ENCODE measurements around the gene SPTBN4.
"Not testable (repeated sequence)": the region's sequence is repeated elsewhere in the genome, so short reads cannot be mapped to it uniquely, and the experiment has no call there.

The SPTBN4 gene

GRCh38 chr19:40423938-40424337, 42.9 kb upstream of the SPTBN4 start:
- H3K27ac ChIP-seq (ENCODE audit: low read depth, low read length) = no peak overlapping the region
- H3K4me1 ChIP-seq (ENCODE audit: control insufficient read depth, insufficient read depth, low read length, unreplicated experiment) = peaks cover 13% of the 10 kb centered on the region
- no peaks in the 10 kb centered on the region for H3K27me3 ChIP-seq (ENCODE audit: insufficient read depth, low read length)
- peaks cover 31% of the 10 kb centered on the region for H3K79me2 ChIP-seq (ENCODE audit: control insufficient read depth, insufficient read depth, low read length, unreplicated experiment)
- peak overlapping the region; percentile 85 for H3K4me3 ChIP-seq (ENCODE audit: low read depth, low read length)
- no peaks in the 10 kb centered on the region for H3K36me3 ChIP-seq (ENCODE audit: insufficient read depth, low read length)
- H2AFZ ChIP-seq (ENCODE audit: low read length, unreplicated experiment) = no peak overlapping the region

GRCh38 chr19:40424637-40425449, 42.0 kb upstream of the SPTBN4 start:
- H3K4me1 ChIP-seq (ENCODE audit: control insufficient read depth, insufficient read depth, low read length, unreplicated experiment) = peaks cover 13% of the 10 kb centered on the region
- no peak overlapping the region for H2AFZ ChIP-seq (ENCODE audit: low read length, unreplicated experiment)
- H3K79me2 ChIP-seq (ENCODE audit: control insufficient read depth, insufficient read depth, low read length, unreplicated experiment) = peaks cover 31% of the 10 kb centered on the region

DNA sequence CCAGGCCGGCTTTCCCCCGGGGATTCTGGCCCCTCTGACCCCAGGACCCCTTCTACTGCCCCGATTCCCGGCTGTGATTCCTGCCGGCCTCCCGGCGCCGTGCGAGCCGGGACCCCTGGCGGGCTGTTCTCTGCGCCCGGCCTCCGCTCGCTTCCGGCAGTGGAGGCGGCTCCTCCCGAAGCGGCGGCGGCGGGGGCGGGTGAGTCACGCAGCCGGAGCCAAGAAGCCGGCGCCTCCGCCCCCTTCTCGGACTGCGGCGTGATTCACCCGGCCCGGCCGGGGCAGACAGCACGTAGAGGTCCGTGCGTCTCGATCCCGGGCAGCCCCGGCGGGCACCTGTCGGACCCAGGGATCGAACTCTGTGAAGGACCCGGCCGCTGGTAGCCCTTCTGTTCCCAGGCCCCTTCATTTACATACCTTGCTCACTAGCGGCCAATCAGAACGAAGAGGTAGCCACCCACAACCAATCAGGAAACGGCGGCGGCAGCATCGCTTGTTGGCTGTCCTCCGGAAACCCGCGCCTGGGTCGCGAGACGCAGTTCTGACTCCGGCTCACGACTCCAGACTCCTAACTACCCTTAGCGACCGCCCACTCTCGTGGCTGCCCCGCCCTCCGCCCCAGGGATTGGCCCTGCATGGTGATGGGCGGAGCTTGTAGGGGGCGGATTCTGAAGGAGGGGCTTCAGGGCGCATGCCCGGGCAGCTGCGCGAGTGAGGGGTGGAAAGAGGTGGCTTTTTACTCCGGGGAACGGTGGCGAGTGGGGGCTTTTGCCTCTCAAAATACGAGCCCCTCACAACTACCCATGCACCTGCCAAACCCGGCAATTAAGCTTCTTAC, 41.1 kb upstream of the SPTBN4 start, which contains the start of gene SERTAD1:
Gene SERTAD1, minus strand, starts transcription at position 543 of the 838 bp plus-strand sequence. CDS start 2,446 bp downstream, outside the sequence.
- Histone ChIP-seq H2AFZ (ENCODE audit: low read length, unreplicated experiment) (peak within 1 kb of the TSS; percentile 91), H3K4me1 (ENCODE audit: control insufficient read depth, insufficient read depth, low read length, unreplicated experiment) (peaks cover 13% of the 10 kb centered on the region), H3K79me2 (ENCODE audit: control insufficient read depth, insufficient read depth, low read length, unreplicated experiment) (peaks cover 31% of the 10 kb centered on the region), H3K36me3 (ENCODE audit: insufficient read depth, low read length) (no peaks in the 10 kb centered on the region), H3K27me3 (ENCODE audit: insufficient read depth, low read length) (no peaks in the 10 kb centered on the region), H3K27ac (ENCODE audit: low read depth, low read length) (peak within 1 kb of the TSS; percentile 92), H3K4me3 (ENCODE audit: low read depth, low read length) (peak within 1 kb of the TSS; percentile 85)

More at GRCh38 chr19:40424637-40425449, 42.0 kb upstream of the SPTBN4 start:
- H3K36me3 ChIP-seq (ENCODE audit: insufficient read depth, low read length) = no peaks in the 10 kb centered on the region
- H3K27me3 ChIP-seq (ENCODE audit: insufficient read depth, low read length) = no peaks in the 10 kb centered on the region
- peak overlapping the region; percentile 85 for H3K4me3 ChIP-seq (ENCODE audit: low read depth, low read length)
- peak overlapping the region; percentile 92 for H3K27ac ChIP-seq (ENCODE audit: low read depth, low read length)

DNA sequence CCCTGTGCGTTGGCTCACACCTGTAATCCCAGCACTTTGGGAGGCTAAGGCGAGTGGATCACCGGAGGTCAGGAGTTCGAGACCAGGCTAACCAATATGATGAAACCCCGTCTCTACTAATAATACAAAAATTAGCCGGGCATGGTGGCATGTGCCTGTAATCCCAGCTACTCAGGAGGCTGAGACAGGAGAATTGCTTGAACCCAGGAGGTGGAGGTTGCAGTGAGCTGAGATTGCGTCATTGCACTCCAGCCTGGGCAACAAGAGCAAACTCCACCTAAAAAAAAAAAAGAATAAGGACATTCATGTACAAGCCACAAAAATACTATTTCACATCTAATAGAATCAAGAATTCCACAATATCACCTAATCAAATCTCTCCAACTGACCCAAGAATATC, 38.6 kb upstream of the SPTBN4 start:
- H3K27ac ChIP-seq (ENCODE audit: low read depth, low read length); H3K36me3 ChIP-seq (ENCODE audit: insufficient read depth, low read length); H2AFZ ChIP-seq (ENCODE audit: low read length, unreplicated experiment); H3K27me3 ChIP-seq (ENCODE audit: insufficient read depth, low read length); H3K4me1 ChIP-seq (ENCODE audit: control insufficient read depth, insufficient read depth, low read length, unreplicated experiment); H3K4me3 ChIP-seq (ENCODE audit: low read depth, low read length): not testable (repeated sequence)
- H3K79me2 ChIP-seq (ENCODE audit: control insufficient read depth, insufficient read depth, low read length, unreplicated experiment) = peaks cover 19% of the 10 kb centered on the region

DNA sequence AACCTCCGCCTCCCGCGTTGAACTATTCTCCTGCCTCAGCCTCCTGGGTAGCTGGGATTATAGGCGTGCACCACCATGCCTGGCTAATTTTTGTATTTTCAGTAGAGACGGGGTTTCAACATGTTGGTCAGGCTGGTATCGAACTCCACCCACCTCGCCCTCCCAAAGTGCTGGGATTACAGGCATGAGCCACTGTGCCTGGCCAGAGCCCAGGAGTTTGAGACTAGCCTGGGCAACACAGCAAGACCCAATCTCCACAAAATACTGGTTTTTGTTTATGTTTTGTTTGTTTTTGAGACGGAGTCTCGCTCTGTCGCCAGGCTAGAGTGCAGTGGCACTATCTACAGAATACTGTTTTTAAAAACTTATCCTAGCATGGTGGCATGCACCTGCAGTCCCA, 36.6 kb upstream of the SPTBN4 start:
- H2AFZ ChIP-seq (ENCODE audit: low read length, unreplicated experiment); H3K4me3 ChIP-seq (ENCODE audit: low read depth, low read length); H3K4me1 ChIP-seq (ENCODE audit: control insufficient read depth, insufficient read depth, low read length, unreplicated experiment); H3K27me3 ChIP-seq (ENCODE audit: insufficient read depth, low read length); H3K27ac ChIP-seq (ENCODE audit: low read depth, low read length); H3K79me2 ChIP-seq (ENCODE audit: control insufficient read depth, insufficient read depth, low read length, unreplicated experiment); H3K36me3 ChIP-seq (ENCODE audit: insufficient read depth, low read length): not testable (repeated sequence)

- Histone ChIP-seq H3K27me3 (ENCODE audit: insufficient read depth, low read length) (no peaks in the 10 kb centered on the region), H3K27ac (ENCODE audit: low read depth, low read length) (no peak overlapping the region), H3K4me1 (ENCODE audit: control insufficient read depth, insufficient read depth, low read length, unreplicated experiment) (peaks cover 5% of the 10 kb centered on the region), H3K4me3 (ENCODE audit: low read depth, low read length) (no peak overlapping the region), H3K36me3 (ENCODE audit: insufficient read depth, low read length) (no peaks in the 10 kb centered on the region), H2AFZ (ENCODE audit: low read length, unreplicated experiment) (no peak overlapping the region), H3K79me2 (ENCODE audit: control insufficient read depth, insufficient read depth, low read length, unreplicated experiment) (no peaks in the 10 kb centered on the region)
Measured at GRCh38 chr19:40431698-40432097, 35.1 kb upstream of the SPTBN4 start.

DNA sequence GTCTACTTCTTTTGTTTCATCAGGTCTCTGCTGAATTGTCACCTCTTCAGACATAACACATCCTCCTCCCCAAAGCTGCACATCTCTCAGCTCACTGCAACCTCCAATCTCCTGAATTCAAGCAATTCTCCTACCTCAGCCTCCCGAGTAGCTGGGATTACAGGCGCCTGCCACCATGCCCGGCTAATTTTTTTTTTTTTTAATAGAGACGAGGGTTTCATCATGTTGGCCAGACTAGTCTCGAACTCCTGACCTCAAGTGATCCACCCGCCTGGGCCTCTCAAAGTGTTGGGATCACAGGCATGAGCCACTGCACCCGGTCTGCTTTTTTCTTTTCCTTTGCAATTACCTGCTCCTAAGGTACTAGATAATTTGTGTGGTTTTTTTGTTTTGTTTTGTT, 34.0 kb upstream of the SPTBN4 start:
- Histone ChIP-seq H3K4me3 (ENCODE audit: low read depth, low read length) (peak overlapping the region; percentile 75), H3K27ac (ENCODE audit: low read depth, low read length) (peak overlapping the region; percentile 97)
- H3K36me3 ChIP-seq (ENCODE audit: insufficient read depth, low read length); H3K27me3 ChIP-seq (ENCODE audit: insufficient read depth, low read length); H3K4me1 ChIP-seq (ENCODE audit: control insufficient read depth, insufficient read depth, low read length, unreplicated experiment); H2AFZ ChIP-seq (ENCODE audit: low read length, unreplicated experiment); H3K79me2 ChIP-seq (ENCODE audit: control insufficient read depth, insufficient read depth, low read length, unreplicated experiment): not testable (repeated sequence)

DNA sequence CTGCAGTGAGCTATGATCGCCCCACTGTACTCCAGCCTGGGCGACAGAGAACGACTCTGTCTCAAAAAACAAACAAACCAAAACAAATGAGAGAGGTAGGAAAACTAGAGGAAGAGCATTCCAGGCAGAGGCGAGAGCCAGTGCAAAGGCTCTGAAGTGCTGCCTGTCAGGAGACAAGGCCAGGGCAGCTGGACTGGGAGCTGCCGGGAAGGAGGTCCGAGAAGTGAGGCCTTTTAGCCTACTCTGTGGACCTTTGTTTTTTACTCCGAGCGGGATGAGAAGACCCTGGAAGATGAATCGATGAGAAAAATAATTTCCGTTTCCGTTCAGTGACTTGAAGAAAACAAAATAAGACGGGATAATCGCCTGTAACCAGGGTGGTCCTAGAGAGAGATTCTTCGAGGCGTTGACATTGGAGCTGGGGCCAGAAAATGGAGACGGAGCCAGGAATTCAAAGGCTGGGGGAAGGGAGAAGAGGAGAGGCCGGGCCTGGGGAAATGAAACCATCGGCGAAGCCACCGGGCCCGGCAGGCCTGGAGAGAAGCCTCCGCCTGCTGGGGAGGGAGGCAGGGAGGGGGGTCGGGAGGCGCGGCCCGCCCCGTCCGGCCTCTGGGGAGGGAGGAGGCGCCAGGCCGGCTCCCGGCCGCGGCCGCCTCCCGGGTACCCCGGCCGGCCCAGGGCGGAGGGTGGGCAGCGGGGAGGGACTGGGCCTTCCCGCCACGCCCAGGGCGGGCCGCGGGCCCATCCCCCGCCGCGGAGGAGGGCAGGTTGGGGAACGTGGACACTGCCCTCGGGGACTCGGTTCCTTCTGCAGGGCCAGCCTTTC, 33.2 kb upstream of the SPTBN4 start:
- no peaks in the 10 kb centered on the region for H3K27me3 ChIP-seq (ENCODE audit: insufficient read depth, low read length)
- H3K79me2 ChIP-seq (ENCODE audit: control insufficient read depth, insufficient read depth, low read length, unreplicated experiment) = no peaks in the 10 kb centered on the region
- H2AFZ ChIP-seq (ENCODE audit: low read length, unreplicated experiment) = peak overlapping the region; percentile 90
- H3K36me3 ChIP-seq (ENCODE audit: insufficient read depth, low read length) = no peaks in the 10 kb centered on the region
- peak overlapping the region; percentile 97 for H3K27ac ChIP-seq (ENCODE audit: low read depth, low read length)
- H3K4me1 ChIP-seq (ENCODE audit: control insufficient read depth, insufficient read depth, low read length, unreplicated experiment) = peaks cover 5% of the 10 kb centered on the region
- H3K4me3 ChIP-seq (ENCODE audit: low read depth, low read length) = peak overlapping the region; percentile 75

GRCh38 chr19:40438284-40438683, 28.5 kb upstream of the SPTBN4 start:
- Histone ChIP-seq H2AFZ (ENCODE audit: low read length, unreplicated experiment) (no peak overlapping the region), H3K4me3 (ENCODE audit: low read depth, low read length) (no peak overlapping the region), H3K27ac (ENCODE audit: low read depth, low read length) (no peak overlapping the region), H3K79me2 (ENCODE audit: control insufficient read depth, insufficient read depth, low read length, unreplicated experiment) (peaks cover 23% of the 10 kb centered on the region), H3K36me3 (ENCODE audit: insufficient read depth, low read length) (0 out of 2 replicates have a peak, but pooled peaks cover 8% of the 10 kb centered on the region), H3K27me3 (ENCODE audit: insufficient read depth, low read length) (no peaks in the 10 kb centered on the region), H3K4me1 (ENCODE audit: control insufficient read depth, insufficient read depth, low read length, unreplicated experiment) (peaks cover 7% of the 10 kb centered on the region)

GRCh38 chr19:40441719-40442253, 25.0 kb upstream of the SPTBN4 start:
- Histone ChIP-seq H2AFZ (ENCODE audit: low read length, unreplicated experiment) (no peak overlapping the region), H3K4me3 (ENCODE audit: low read depth, low read length) (peak overlapping the region; percentile 90), H3K27ac (ENCODE audit: low read depth, low read length) (peak overlapping the region; percentile 75; the same call in 1 of the 2 replicates)

More at GRCh38 chr19:40441719-40442253, 25.0 kb upstream of the SPTBN4 start:
- 0 out of 2 replicates have a peak, but pooled peaks cover 8% of the 10 kb centered on the region for H3K36me3 ChIP-seq (ENCODE audit: insufficient read depth, low read length)
- H3K79me2 ChIP-seq (ENCODE audit: control insufficient read depth, insufficient read depth, low read length, unreplicated experiment) = peaks cover 32% of the 10 kb centered on the region
- H3K4me1 ChIP-seq (ENCODE audit: control insufficient read depth, insufficient read depth, low read length, unreplicated experiment) = peaks cover 16% of the 10 kb centered on the region
- H3K27me3 ChIP-seq (ENCODE audit: insufficient read depth, low read length) = no peaks in the 10 kb centered on the region

Measured in ACC112 (cell line).